ENCODE data around the gene HSPG2. TPM values are rescaled to one million over a fixed set of nuclear protein-coding genes. Genes with fewer than 3 reads are reported as not detected.
A peak's percentile ranks its signal among the peaks of the same experiment; 100 is the strongest.

HSPG2 gene
- total and polyA plus RNA-seq, 2 of the 13 experiments (the other 11 are each of a cell fraction or from before 2014, with no cell fraction given) = 9.1 to 13.1 TPM

GRCh38 chr1:21782868-21783678, 154.0 kb downstream of the HSPG2 start, which contains the start of gene USP48 (continued):
- TF ChIP-seq ZNF768 (CRISPR knock-in tag; IDR thresholded peaks at IDR 0.05) (no peak), HOXD1 (CRISPR knock-in tag; IDR thresholded peaks at IDR 0.05) (0 out of 2 replicates have a peak, but pooled peaks have one; percentile 33), ZNF781 (CRISPR knock-in tag; IDR thresholded peaks at IDR 0.05; ENCODE audit: borderline replicate concordance, not compliant biosample characterization) (peak; percentile 71), TGIF2 (CRISPR knock-in tag; IDR thresholded peaks at IDR 0.05) (no peak; the same call in 1 of the 2 replicates), ZNF432 (CRISPR knock-in tag; IDR thresholded peaks at IDR 0.05; ENCODE audit: borderline replicate concordance) (no peak), ZBTB38 (CRISPR knock-in tag; IDR thresholded peaks at IDR 0.05) (peak; percentile 84), HHEX (CRISPR knock-in tag; IDR thresholded peaks at IDR 0.05) (no peak), THRA (CRISPR knock-in tag; IDR thresholded peaks at IDR 0.05; ENCODE audit: borderline replicate concordance) (peak; percentile 72), ZNF775 (CRISPR knock-in tag; IDR thresholded peaks at IDR 0.05; ENCODE audit: borderline replicate concordance) (no peak), CENPBD1 (CRISPR knock-in tag; IDR thresholded peaks at IDR 0.05; ENCODE audit: borderline replicate concordance, low read depth) (no peak), RXRB (CRISPR knock-in tag; IDR thresholded peaks at IDR 0.05; ENCODE audit: borderline replicate concordance) (peak; percentile 25; the same call in 1 of the 2 replicates), MAFK (conservative IDR thresholded peaks at IDR 0.05 in 1 of 2, IDR thresholded peaks at IDR 0.05 in 1 of 2; ENCODE audit: low read length in 2 of 2) (no peak), NFAT5 (CRISPR knock-in tag; IDR thresholded peaks at IDR 0.05) (peak; percentile 49), ZNF280B (CRISPR knock-in tag; IDR thresholded peaks at IDR 0.05; ENCODE audit: borderline replicate concordance) (no peak; the same call in 1 of the 2 replicates), TCF7 (IDR thresholded peaks at IDR 0.05; ENCODE audit: low read depth) (no peak), HBP1 (CRISPR knock-in tag; IDR thresholded peaks at IDR 0.05; ENCODE audit: low read depth) (no peak), ZNF777 (CRISPR knock-in tag; IDR thresholded peaks at IDR 0.05) (peak; percentile 97)
